NCI-H460 (cell line): Measurements from ENCODE around the gene CACNA1C. TPM values are rescaled to one million over a fixed set of nuclear protein-coding genes. Genes with fewer than 3 reads are reported as not detected.
"Not testable (repeated sequence)": the region's sequence is repeated elsewhere in the genome, so short reads cannot be mapped to it uniquely, and the experiment has no call there.

Experiments
- DNase-seq: peaks from one replicate; pipeline ENCODE4 v3.0.0-alpha.2; 2016; ENCODE audit warnings: low read depth; ENCODE audit errors: extremely low read depth
- total RNA-seq: library from RNA; depleted of rRNA; stranded (reverse); fragments of >200 nt; shearing (Covaris generic); gene quantifications from 2 replicates; pipeline ENCODE4 v1.2.3, GENCODE V29; 2014

Gene CACNA1C
- total RNA-seq, 1 experiment from 2014 or later, result 0.37 TPM

GRCh38 chr12:2683283-2684025 lies 630.7 kb downstream of the CACNA1C start:
- no peak for DNase-seq

GRCh38 chr12:2684026-2684325 lies 631.2 kb downstream of the CACNA1C start:
- DNase-seq, result not testable (repeated sequence)

GRCh38 chr12:2685620-2686279 lies 633.0 kb downstream of the CACNA1C start:
- not testable (repeated sequence) for DNase-seq

- no peak for DNase-seq
Measured at GRCh38 chr12:2686280-2686646, 633.5 kb downstream of the CACNA1C start.

- DNase-seq, result no peak
Measured at GRCh38 chr12:2687058-2687457, 634.3 kb downstream of the CACNA1C start.

DNA sequence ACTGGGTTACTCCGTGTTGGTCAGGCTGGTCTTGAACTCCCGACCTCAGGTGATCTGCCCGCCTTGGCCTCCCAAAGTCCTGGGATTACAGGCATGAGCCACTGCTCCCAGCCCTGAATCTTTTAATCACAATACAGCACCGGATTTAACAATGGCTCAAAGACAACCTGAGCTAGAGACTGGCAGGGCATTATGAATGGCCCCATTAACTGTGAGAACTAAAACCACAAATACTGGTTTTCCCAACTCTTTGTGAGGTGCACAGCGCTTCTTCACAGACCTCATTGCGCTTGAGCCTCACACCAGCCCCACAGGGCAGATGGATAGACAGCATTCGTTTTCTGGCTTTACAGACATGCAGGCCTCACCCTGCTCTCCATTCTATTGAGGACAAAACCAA lies 634.9 kb downstream of the CACNA1C start:
- DNase-seq, result no peak

DNA sequence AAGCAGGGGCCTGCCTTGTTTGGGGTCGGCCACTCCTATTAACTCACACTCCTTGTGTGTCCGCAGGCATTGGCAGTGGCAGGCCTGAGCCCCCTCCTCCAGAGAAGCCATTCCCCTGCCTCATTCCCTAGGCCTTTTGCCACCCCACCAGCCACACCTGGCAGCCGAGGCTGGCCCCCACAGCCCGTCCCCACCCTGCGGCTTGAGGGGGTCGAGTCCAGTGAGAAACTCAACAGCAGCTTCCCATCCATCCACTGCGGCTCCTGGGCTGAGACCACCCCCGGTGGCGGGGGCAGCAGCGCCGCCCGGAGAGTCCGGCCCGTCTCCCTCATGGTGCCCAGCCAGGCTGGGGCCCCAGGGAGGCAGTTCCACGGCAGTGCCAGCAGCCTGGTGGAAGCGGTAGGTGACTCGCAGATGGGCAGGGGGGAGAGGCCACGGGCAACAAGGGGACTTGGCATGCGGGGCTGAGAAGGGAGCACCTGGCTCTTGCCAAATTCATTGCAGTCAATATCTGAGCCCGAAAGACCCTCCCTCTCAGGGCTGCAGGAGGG lies 635.7 kb downstream of the CACNA1C start:
- no peak for DNase-seq

DNA sequence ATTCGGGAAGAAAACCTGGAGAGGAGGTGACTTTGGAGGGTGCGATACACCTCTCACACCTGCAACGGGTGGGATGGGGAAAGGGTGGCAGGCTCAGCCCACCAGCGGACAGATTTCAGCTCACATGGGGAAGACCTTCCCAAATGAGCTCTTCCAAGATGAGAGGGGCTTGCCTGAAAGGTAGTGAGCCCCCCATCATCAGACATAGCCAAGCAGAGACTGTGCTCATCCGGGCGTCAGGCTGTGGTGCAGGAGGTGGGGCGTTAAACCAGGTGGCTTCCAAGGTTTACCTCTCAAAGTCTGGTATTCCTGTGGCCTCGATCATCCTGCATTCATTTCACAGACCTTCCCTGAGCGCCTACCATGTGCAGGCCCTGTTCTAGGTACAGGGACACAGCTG lies 636.6 kb downstream of the CACNA1C start:
- DNase-seq, result no peak

DNA sequence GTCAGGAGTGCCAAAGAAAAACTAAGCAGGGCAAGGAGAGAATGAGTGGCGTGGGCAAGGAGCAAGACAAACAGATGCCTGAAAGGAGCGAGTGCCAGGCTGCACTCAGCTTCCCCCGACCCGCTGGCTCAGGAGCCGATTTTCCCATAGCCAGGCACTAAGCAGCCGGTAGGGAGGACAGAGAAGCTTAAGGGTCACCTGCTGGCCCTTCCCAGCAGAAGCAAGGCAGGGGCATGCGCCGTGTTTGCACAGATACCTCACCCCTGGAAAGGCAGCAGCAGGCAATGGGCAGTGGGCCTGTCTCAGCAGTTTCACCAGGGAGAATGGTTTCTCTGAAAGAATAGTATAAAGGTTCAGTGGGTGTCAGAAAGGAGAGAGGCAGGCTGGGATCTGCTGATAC lies 637.1 kb downstream of the CACNA1C start:
- DNase-seq, result no peak

DNA sequence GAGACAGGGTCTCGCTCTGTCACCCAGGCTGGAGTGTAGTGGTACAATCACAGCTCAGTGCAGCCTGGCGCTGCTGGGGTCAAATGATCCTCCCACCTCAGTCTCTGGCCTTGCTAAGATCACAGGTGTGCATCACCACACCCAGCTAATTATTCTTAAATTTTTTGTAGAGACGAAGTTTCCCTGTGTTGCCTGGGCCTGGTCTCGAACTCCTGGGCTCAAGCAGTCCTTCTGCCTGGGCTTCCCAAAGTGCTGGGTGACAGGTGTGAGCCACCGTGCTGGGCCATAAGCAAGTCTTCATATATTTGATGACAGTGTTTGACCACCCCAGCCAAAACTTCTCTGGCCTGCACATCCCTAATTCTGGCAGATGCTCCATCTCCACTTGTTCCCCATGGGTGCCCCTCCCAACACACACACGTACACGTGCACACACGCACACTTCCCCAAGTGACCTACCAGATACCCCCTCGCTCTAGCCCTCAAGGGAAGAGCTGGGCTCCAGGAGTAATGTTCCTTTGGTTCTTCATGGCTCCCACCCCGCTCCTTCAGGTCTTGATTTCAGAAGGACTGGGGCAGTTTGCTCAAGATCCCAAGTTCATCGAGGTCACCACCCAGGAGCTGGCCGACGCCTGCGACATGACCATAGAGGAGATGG lies 637.7 kb downstream of the CACNA1C start:
- no peak for DNase-seq

- DNase-seq, result no peak
Measured at GRCh38 chr12:2691006-2691344, 638.2 kb downstream of the CACNA1C start.

GRCh38 chr12:2691345-2692071 lies 638.7 kb downstream of the CACNA1C start:
- no peak for DNase-seq

GRCh38 chr12:2692080-2692479 lies 639.3 kb downstream of the CACNA1C start:
- DNase-seq, result no peak

- DNase-seq, result no peak
Measured at GRCh38 chr12:2693244-2693860, 640.6 kb downstream of the CACNA1C start.

- DNase-seq, result no peak
Measured at GRCh38 chr12:2693980-2694610, 641.3 kb downstream of the CACNA1C start.

- DNase-seq, result no peak
Measured at GRCh38 chr12:2696136-2696535, 643.3 kb downstream of the CACNA1C start.

- DNase-seq, result no peak
Measured at GRCh38 chr12:2697057-2697800, 644.4 kb downstream of the CACNA1C start.

DNA sequence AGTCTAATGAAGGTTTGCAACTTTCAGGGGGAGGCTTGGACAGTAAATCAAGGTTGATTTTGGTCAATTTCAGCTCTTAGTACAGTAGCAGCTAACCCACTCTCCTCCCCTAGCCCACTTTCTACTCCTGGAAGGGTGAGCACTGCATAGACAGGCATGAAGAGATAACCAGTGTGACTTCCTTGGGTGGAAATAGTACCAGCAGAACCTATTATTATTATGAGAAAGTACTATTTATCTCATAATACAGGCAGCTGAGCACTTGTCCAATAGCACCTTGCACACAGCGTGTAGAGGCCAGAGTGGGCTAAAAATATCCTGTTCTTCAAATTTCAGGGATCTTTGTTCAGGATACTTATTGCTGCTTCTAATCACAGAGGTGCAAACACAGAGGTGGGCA lies 645.8 kb downstream of the CACNA1C start:
- no peak for DNase-seq

GRCh38 chr12:2710701-2711100 lies 657.9 kb downstream of the CACNA1C start:
- DNase-seq, result no peak

- no peak for DNase-seq
Measured at GRCh38 chr12:2719392-2719791, 666.6 kb downstream of the CACNA1C start.
